Keratinocyte (primary cell): ENCODE measurements around the gene VRK3. TPM values are rescaled to one million over a fixed set of nuclear protein-coding genes. Genes with fewer than 3 reads are reported as not detected.

Experiments
- DNase-seq: peaks from one replicate; pipeline ENCODE4 v3.0.0-alpha.2; 2011; ENCODE audit warnings: low read depth, missing footprints, low spot score
- FAIRE-seq: peaks from 2 replicates; lab custom pipeline; 2011; peaks lifted over from hg19 to GRCh38; lab: Jason Lieb, UNC
- H2AFZ ChIP-seq: 2 replicates; pipeline ENCODE4 v1.6.0; 2012; ENCODE audit warnings: low read length, control low read depth, inconsistent platforms; ENCODE audit not compliant: control insufficient read depth
- H3K27ac ChIP-seq: 2 replicates; pipeline ENCODE4 v1.5.1; 2011; ENCODE audit warnings: low read length; ENCODE audit not compliant: control insufficient read depth, insufficient read depth
- H3K27me3 ChIP-seq: 3 replicates; pipeline ENCODE4 v1.6.0; 2011; ENCODE audit warnings: low read length; ENCODE audit not compliant: control insufficient read depth, insufficient read depth; ENCODE audit errors: extremely low read depth
- H3K36me3 ChIP-seq, 2 experiments: 2 replicates in 1 of 2; 3 replicates in 1 of 2; pipeline ENCODE4 v1.5.1; 2011; ENCODE audit warnings: low read length in 2 of 2, mild to moderate bottlenecking in 1 of 2; ENCODE audit not compliant: control insufficient read depth in 2 of 2, insufficient read depth in 2 of 2; ENCODE audit errors: extremely low read depth in 1 of 2
- H3K4me1 ChIP-seq: 3 replicates; pipeline ENCODE4 v1.5.1; 2011; ENCODE audit warnings: low read length; ENCODE audit not compliant: control insufficient read depth, insufficient read depth; ENCODE audit errors: extremely low read depth
- H3K4me2 ChIP-seq: 3 replicates; pipeline ENCODE4 v1.6.0; 2011; ENCODE audit warnings: low read depth, low read length; ENCODE audit not compliant: control insufficient read depth, insufficient read depth; ENCODE audit errors: extremely low read depth
- H3K4me3 ChIP-seq, 3 experiments: fragments of 200-600 bp in 1 of 3; sonication (generic) in 1 of 3; 2 replicates in 2 of 3; 3 replicates in 1 of 3; pipeline ENCODE4 v1.5.1; 2011 to 2016; ENCODE audit warnings: low read length in 3 of 3, mild to moderate bottlenecking in 3 of 3, control low read depth in 2 of 3, inconsistent platforms in 1 of 3, low read depth in 1 of 3, mixed read lengths in 1 of 3, mixed run types in 1 of 3, moderate library complexity in 1 of 3; ENCODE audit not compliant: control insufficient read depth in 2 of 3, insufficient read depth in 2 of 3; ENCODE audit errors: extremely low read depth in 1 of 3
- H3K79me2 ChIP-seq: 2 replicates; pipeline ENCODE4 v1.6.0; 2012; ENCODE audit warnings: low read length; ENCODE audit not compliant: control insufficient read depth, insufficient read depth
- H3K9ac ChIP-seq: 3 replicates; pipeline ENCODE4 v1.6.0; 2011; ENCODE audit warnings: low read length; ENCODE audit not compliant: control insufficient read depth, insufficient read depth; ENCODE audit errors: extremely low read depth
- H3K9me1 ChIP-seq: 3 replicates; pipeline ENCODE4 v1.6.0; 2011; ENCODE audit warnings: low read length; ENCODE audit not compliant: control insufficient read depth, insufficient read depth; ENCODE audit errors: extremely low read depth
- H3K9me3 ChIP-seq: 2 replicates; pipeline ENCODE4 v1.5.1; 2012; ENCODE audit warnings: low read depth, low read length; ENCODE audit not compliant: control insufficient read depth
- H4K20me1 ChIP-seq: 3 replicates; pipeline ENCODE4 v1.6.0; 2011; ENCODE audit warnings: low read length; ENCODE audit not compliant: control insufficient read depth, insufficient read depth; ENCODE audit errors: extremely low read depth
- CTCF ChIP-seq, 3 experiments: IDR thresholded peaks in 1 of 3; conservative IDR thresholded peaks in 1 of 3; optimal IDR thresholded peaks in 1 of 3; 2 replicates in 2 of 3; 3 replicates in 1 of 3; pipeline versions ENCODE3 to v1.5.1; 2011; ENCODE audit warnings: low read length in 3 of 3, mild to moderate bottlenecking in 3 of 3, moderate library complexity in 2 of 3, control low read depth in 1 of 3, inconsistent platforms in 1 of 3; ENCODE audit not compliant: insufficient read depth in 2 of 3; ENCODE audit errors: extremely low read depth in 1 of 3
- EZH2 ChIP-seq: IDR thresholded peaks from one replicate; pipeline ENCODE4 v1.6.1; 2012; ENCODE audit warnings: inconsistent platforms, mild to moderate bottlenecking, low read length, moderate library complexity
- dilution Hi-C: fragments of 300-500 bp; cut with MboI; formaldehyde crosslinking; loops from one replicate; pipeline ENCODE4 v1.7.0; 2020; ENCODE audit warnings: low sequenced_read_pairs; ENCODE audit not compliant: extremely low pct_ligation_motif_present
- polyA plus RNA-seq, 5 experiments: library from polyadenylated mRNA; depleted of rRNA in 3 of 5; stranded (reverse) in 3 of 5; stranded (forward) in 1 of 5; unstranded in 1 of 5; fragments of >200 nt; gene quantifications; 1 replicate in 1 of 5; 2 replicates in 3 of 5; 3 replicates in 1 of 5; pipeline versions ENCODE4 v1.2.1 to v1.2.3, GENCODE V29; 2011 to 2012; ENCODE audit warnings: missing spikeins in 2 of 5, low read depth in 1 of 5, low replicate concordance in 1 of 5

Gene VRK3
- polyA plus RNA-seq, 1 donor (not counting 4 experiments of a cell fraction or from before 2014, with no cell fraction given) = 15.6 TPM

DNA sequence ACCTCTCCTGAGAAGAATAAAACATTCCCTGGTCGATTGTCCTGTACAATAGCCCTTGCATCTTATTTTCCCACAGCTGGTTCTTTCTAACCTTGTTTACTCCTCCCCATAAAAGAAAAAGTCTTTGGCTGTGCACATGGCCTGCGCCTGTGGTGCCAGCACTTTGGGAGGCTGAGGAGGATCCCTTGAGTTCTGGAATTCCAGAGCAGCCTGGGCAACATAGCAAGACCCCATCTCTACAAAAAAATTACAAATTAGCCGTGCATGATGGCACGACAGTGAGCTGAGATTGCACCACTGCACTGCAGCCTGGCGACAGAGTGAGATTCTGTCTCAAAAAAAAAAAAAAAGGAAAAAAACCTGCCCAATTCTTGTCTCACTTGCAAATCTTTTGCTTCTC, 88.6 kb downstream of the VRK3 start:
- Histone ChIP-seq H3K9me3 (no peaks in the 10 kb centered on the region), H2AFZ (no peak overlapping the region), H3K27me3 (no peaks in the 10 kb centered on the region), H3K79me2 (no peaks in the 10 kb centered on the region), H3K9me1 (no peaks in the 10 kb centered on the region), H3K27ac (no peak overlapping the region), H3K9ac (no peak overlapping the region), H3K4me3 (no peak overlapping the region), H3K4me1 (peaks cover 8% of the 10 kb centered on the region), H4K20me1 (no peaks in the 10 kb centered on the region), H3K36me3 (peaks cover 0 to 5% of the 10 kb centered on the region in 2 experiments), H3K4me2 (no peak overlapping the region)
- dilution Hi-C loops = no loop called here
- DNase-seq (no peak), FAIRE-seq (no peak)
- TF ChIP-seq CTCF (optimal IDR thresholded peaks at IDR 0.05 in 1 of 3, IDR thresholded peaks at IDR 0.05 in 1 of 3, conservative IDR thresholded peaks at IDR 0.05 in 1 of 3; ENCODE audit: extremely low read depth in 1 of 3, insufficient read depth in 2 of 3, low read length in 3 of 3) (no peak), EZH2 (no peak)

- H4K20me1 ChIP-seq = no peaks in the 10 kb centered on the region
- H3K36me3 ChIP-seq = peaks cover 0 to 5% of the 10 kb centered on the region in 2 experiments
- H3K4me1 ChIP-seq = peaks cover 9% of the 10 kb centered on the region
- no peak overlapping the region for H3K9ac ChIP-seq
- no peaks in the 10 kb centered on the region for H3K9me1 ChIP-seq
- no peak overlapping the region for H2AFZ ChIP-seq
- TF ChIP-seq CTCF (optimal IDR thresholded peaks at IDR 0.05 in 1 of 3, IDR thresholded peaks at IDR 0.05 in 1 of 3, conservative IDR thresholded peaks at IDR 0.05 in 1 of 3; ENCODE audit: extremely low read depth in 1 of 3, insufficient read depth in 2 of 3, low read length in 3 of 3) (no peak), EZH2 (no peak)
- DNase-seq (no peak), FAIRE-seq (no peak)
- H3K79me2 ChIP-seq = peaks cover 6% of the 10 kb centered on the region
- no peaks in the 10 kb centered on the region for H3K9me3 ChIP-seq
- H3K4me3 ChIP-seq = no peak overlapping the region
- H3K27me3 ChIP-seq = no peaks in the 10 kb centered on the region
- no peak overlapping the region for H3K4me2 ChIP-seq
- no peak overlapping the region for H3K27ac ChIP-seq
- dilution Hi-C loops = no loop called here
Measured at GRCh38 chr19:49933643-49934042, 91.5 kb downstream of the VRK3 start.
